Testis (tissue), 3 donors: ENCODE data around the gene ADRA2C. TPM values are rescaled to one million over a fixed set of nuclear protein-coding genes. Genes with fewer than 3 reads are reported as not detected.

Experiments
- DNase-seq: peaks from one replicate; pipeline ENCODE4 v3.0.0-alpha.2; 2019
- H3K27ac ChIP-seq, 2 donors: fragments of 200-600 bp; sonication (generic); one replicate each; pipeline ENCODE4 v1.5.1; 2019
- H3K27me3 ChIP-seq: fragments of 200-600 bp; sonication (generic); one replicate; pipeline ENCODE4 v1.5.1; 2019
- H3K36me3 ChIP-seq: fragments of 200-600 bp; sonication (generic); one replicate; pipeline ENCODE4 v1.5.1; 2017; ENCODE audit warnings: low read depth; ENCODE audit errors: missing control alignments
- H3K4me1 ChIP-seq: fragments of 200-600 bp; sonication (generic); one replicate; pipeline ENCODE4 v1.5.1; 2019
- H3K4me3 ChIP-seq, 2 donors: fragments of 200-600 bp; sonication (generic); one replicate each; pipeline ENCODE4 v1.5.1; 2017 to 2019
- H3K9me3 ChIP-seq: fragments of 200-600 bp; sonication (generic); one replicate; pipeline ENCODE4 v1.5.1; 2017
- POLR2A ChIP-seq: fragments of 450-650 bp; IDR thresholded peaks from one replicate; pipeline ENCODE4 v1.6.1; 2017; ENCODE audit warnings: antibody characterized with exemption, mild to moderate bottlenecking, moderate library complexity
- WGBS, 2 donors: methylation state at CpG; one replicate each; pipeline ENCODE4 v1.1.5; 2018; 5-methylcytosine and 5-hydroxymethylcytosine counted together
- intact Hi-C: fragments of 100-400 bp; cut with DNase I; formaldehyde crosslinking; loops from one replicate; pipeline ENCODE4 v1.15.1; 2023; ENCODE audit warnings: low total_unique reads
- polyA plus RNA-seq: library from polyadenylated mRNA; stranded (reverse); fragments of 350-450 nt; fragmentation: Illumina TruSeq; extraction: RNeasy Lipid Tissue Mini Kit (QIAGEN cat#74804); gene quantifications from one replicate; pipeline ENCODE4 v1.2.3, GENCODE V29; 2014; ENCODE audit warnings: low read depth, low replicate concordance; ENCODE audit not compliant: insufficient read depth
- total RNA-seq, 2 donors: library from RNA; depleted of rRNA; stranded (reverse); fragments of >200 nt; gene quantifications; one replicate each; pipeline ENCODE4 v1.2.3, GENCODE V29; 2016
- TF ChIP-seq, protein P1 (sequence below), 3 experiments: fragments of 450-650 bp in 2 of 3; fragments of 200-600 bp in 1 of 3; sonication (generic) in 1 of 3; IDR thresholded peaks; one replicate each; pipeline ENCODE4 v1.5.1; 2016 to 2019; ENCODE audit warnings: antibody characterized with exemption in 3 of 3, mild to moderate bottlenecking in 2 of 3, moderate library complexity in 1 of 3

ADRA2C gene
- total and polyA plus RNA-seq, 3 donors from 2014 or later, result 7.2 to 16.0 (median 9.3) TPM

DNA sequence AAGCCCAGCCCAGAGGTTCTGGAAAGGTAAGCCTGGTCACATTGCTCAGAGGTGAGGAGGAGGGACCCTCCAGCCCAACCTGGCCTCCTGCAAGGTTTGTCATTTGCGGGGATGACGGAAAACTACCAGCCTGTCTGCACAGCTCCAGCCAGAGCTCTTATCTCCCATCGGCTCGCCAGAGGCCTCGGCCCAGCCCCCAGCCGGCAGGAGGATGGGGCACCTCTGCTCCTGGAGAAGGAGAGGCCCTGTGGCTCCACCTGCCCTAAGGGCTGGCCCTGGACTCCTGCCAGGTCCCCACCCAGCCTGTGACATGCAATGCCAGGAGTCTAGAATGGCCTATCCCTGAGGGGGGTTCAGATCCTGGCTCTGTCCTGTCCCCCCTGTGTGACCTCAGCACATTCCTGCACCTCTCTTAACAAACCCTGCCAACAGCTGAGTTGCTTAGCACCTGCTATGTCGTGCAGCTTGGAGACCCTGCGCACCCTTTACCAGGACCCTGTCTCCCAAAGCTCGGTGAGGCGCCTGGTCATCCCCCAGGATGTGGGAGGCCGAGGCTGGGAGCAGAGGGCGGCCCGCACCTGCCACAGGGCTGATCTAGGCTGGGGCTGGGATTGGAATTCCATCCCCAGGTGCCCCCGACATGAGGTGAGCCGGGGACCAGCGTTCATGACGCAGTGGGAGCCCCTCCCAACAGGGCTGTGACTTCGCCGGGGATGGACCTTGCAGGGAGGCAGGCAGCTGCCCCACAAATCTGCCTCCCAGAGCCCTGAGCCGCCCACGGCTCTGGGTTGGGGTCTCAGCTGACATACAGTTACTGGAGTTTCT lies 14.4 kb downstream of the ADRA2C start:
- Histone ChIP-seq H3K27me3 (no peaks in the 10 kb centered on the region), H3K36me3 (no peaks in the 10 kb centered on the region), H3K4me3 (no peak overlapping the region), H3K27ac (no peak overlapping the region), H3K9me3 (no peaks in the 10 kb centered on the region), H3K4me1 (peaks cover 4% of the 10 kb centered on the region)
- intact Hi-C loops, result no loop called here
- WGBS, 2 donors, result 39 to 46% methylated on average over 20 to 21 of the region's 21 CpGs
- DNase-seq, result no peak
- TF ChIP-seq POLR2A, result no peak
- TF ChIP-seq, protein P1, sequence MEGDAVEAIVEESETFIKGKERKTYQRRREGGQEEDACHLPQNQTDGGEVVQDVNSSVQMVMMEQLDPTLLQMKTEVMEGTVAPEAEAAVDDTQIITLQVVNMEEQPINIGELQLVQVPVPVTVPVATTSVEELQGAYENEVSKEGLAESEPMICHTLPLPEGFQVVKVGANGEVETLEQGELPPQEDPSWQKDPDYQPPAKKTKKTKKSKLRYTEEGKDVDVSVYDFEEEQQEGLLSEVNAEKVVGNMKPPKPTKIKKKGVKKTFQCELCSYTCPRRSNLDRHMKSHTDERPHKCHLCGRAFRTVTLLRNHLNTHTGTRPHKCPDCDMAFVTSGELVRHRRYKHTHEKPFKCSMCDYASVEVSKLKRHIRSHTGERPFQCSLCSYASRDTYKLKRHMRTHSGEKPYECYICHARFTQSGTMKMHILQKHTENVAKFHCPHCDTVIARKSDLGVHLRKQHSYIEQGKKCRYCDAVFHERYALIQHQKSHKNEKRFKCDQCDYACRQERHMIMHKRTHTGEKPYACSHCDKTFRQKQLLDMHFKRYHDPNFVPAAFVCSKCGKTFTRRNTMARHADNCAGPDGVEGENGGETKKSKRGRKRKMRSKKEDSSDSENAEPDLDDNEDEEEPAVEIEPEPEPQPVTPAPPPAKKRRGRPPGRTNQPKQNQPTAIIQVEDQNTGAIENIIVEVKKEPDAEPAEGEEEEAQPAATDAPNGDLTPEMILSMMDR (IDR thresholded peaks at IDR 0.05), result no peak

DNA sequence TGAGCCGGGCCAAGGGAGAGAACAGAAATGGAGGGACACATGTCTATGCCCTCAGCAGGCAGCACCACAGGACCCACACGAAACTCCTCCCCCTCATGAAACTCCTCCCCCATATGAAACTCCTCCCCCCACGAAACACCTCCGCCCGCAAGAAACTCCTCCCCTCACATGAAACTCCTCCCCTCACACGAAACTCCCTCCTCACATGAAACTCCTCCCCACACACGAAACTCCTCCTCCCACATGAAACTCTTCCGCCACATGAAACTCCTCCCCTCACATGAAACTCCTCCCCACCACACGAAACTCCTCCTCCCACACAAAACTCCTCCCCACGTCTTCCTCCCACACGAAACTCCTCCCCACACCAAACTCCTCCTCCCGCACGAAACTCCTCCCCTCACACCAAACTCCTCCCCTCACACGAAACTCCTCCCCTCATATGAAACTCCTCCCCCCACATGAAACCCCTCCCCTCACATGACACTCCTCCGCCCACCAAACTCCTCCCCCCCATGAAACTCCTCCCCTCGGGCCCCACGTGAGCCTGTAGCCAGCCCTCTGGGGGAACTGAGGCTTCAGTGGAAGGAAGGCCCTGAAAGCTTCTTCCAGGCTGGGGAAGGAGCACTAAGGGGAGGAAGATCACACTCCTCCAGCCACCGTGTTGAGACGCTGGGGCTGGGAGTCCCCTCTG lies 15.2 kb downstream of the ADRA2C start:
- no peak overlapping the region for H3K4me3 ChIP-seq
- no peak overlapping the region for H3K27ac ChIP-seq
- intact Hi-C loops, result no loop called here
- H3K27me3 ChIP-seq, result no peaks in the 10 kb centered on the region
- H3K36me3 ChIP-seq, result no peaks in the 10 kb centered on the region
- no peak for DNase-seq
- H3K9me3 ChIP-seq, result no peaks in the 10 kb centered on the region
- peaks cover 4% of the 10 kb centered on the region for H3K4me1 ChIP-seq
- 61 to 71% methylated on average over 18 to 19 of the region's 19 CpGs for WGBS, 2 donors
- TF ChIP-seq POLR2A, result no peak
- TF ChIP-seq, protein P1 (IDR thresholded peaks at IDR 0.05), result no peak

DNA sequence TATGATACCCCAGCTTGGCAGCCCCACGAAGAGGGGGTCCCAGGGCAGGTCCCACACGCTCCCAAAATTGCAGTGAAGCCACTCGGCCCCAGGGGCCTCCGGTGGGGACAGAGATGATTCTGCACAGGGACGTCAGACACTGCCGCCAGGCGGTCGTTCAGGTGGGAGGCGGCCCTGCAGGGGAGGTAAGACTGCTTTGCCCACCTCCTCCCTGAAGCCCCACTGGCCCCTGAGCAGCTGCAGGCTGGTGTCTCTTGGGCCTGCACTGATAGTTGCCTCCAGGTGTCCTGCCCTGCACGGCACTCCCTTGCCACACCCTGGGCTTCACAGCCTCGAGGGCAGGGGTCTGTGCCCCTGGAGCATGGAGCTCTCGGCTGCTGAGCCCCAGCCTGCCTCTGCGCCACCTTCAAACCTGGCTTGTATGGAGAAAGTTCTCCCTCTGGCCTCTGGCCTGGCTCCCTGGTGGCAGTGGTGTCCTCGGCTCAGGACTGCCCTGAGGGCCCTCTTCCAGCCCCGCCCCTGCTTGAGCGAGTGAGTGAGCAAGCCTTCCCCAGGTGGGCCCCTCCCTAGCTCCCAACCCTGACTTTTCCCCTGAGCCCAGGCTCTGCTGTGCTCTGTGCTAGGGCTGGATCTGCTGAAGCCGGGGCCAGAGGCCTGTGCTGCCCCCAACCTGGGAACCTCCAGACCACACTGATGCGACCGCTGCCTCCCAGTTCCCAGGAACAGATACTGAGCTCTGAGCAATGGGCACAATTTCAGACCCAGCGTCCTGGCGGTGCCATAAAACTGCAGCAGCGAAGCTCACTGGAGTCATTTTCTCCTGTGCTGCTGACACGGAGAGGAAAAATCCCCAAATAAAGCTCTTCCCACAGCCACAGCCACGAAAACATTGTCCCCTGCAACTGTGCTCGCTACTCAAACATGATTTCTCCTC lies 16.1 kb downstream of the ADRA2C start:
- Histone ChIP-seq H3K36me3 (no peaks in the 10 kb centered on the region), H3K4me1 (peaks cover 4% of the 10 kb centered on the region), H3K4me3 (no peak overlapping the region), H3K27me3 (no peaks in the 10 kb centered on the region), H3K27ac (no peak overlapping the region), H3K9me3 (no peaks in the 10 kb centered on the region)
- intact Hi-C loops, result no loop called here
- 80 to 90% methylated on average over 9 to 25 of the region's 25 CpGs for WGBS, 2 donors
- DNase-seq, result no peak
- no peak for TF ChIP-seq POLR2A
- TF ChIP-seq, protein P1 (IDR thresholded peaks at IDR 0.05), result no peak

DNA sequence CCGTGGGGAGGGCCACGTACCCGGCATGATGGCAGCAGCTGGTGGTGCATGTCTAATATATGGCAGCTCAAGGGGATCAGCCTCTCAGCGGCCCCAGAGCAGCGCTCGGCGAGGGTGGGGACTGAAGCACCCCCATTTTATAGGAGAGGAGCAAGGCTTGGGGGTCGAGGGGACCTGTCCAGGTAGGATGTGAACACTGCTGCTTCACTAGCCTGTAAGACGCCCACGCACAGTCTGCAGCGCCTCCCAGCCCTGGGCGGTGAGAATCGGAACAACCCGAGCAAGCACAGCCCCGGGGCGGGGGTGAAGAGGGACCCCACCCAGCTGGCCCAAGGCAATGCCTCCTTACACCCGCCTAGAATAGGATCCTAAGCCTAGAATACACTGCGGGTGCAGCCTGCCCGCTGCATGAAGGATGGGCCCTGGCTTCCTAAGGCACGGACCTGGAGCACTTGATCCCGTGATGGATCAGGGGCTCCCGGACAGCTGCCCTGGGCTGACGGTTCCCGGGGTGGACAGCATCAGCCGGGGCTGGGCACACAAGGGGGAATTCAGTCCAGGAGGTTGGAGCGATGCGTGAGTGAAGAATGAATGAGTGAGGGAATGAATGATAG lies 17.6 kb downstream of the ADRA2C start:
- intact Hi-C loops, result no loop called here
- WGBS, 2 donors, result 21 to 32% methylated on average over 21 to 27 of the region's 27 CpGs

More for the DNA sequence above, 17.6 kb downstream of the ADRA2C start:
- H3K27me3 ChIP-seq, result no peaks in the 10 kb centered on the region
- peaks cover 4% of the 10 kb centered on the region for H3K4me1 ChIP-seq
- peak; percentile 41 for DNase-seq
- TF ChIP-seq POLR2A, result no peak
- TF ChIP-seq, protein P1 (IDR thresholded peaks at IDR 0.05), result peak in 2 of 3 experiments; percentile 34 to 58
- H3K9me3 ChIP-seq, result no peaks in the 10 kb centered on the region
- no peak overlapping the region for H3K27ac ChIP-seq
- H3K4me3 ChIP-seq, result no peak overlapping the region
- H3K36me3 ChIP-seq, result no peaks in the 10 kb centered on the region
